ENCODE measurements around the gene TMX3. TPM values are rescaled to one million over a fixed set of nuclear protein-coding genes. Genes with fewer than 3 reads are reported as not detected.

The TMX3 gene
- total RNA-seq (2021; ENCODE audit: unreplicated experiment), result 37.4 TPM
- 16.7 TPM for polyA plus RNA-seq (2012; ENCODE audit: insufficient read length)
- percentile 78 among the genes with signal in this experiment for Bru-seq, nascent RNA
- percentile 80 among the genes with signal in this experiment for BruChase-seq, experiment 1, labeled RNA remaining after a 2-hour chase
- BruChase-seq, experiment 2, labeled RNA remaining after a 6-hour chase, result percentile 85 among the genes with signal in this experiment
- long read RNA-seq, full-length matches to known transcripts, result 138 of 181 reads
- long read RNA-seq, partial matches to known transcripts, result 7 of 181 reads
- long read RNA-seq, other reads (novel, unspliced or antisense), result 36 of 181 reads

- Histone ChIP-seq H3K9me3 (ENCODE audit: control insufficient read depth, insufficient read depth, low read depth, low read length) (no peaks in the 10 kb centered on the region), H3K27me3 (ENCODE audit: control insufficient read depth, insufficient read depth, low read length) (no peaks in the 10 kb centered on the region), H3K36me3 (ENCODE audit: control insufficient read depth, insufficient read depth, low read length) (peaks cover 8% of the 10 kb centered on the region), H3K4me1 (ENCODE audit: control insufficient read depth, insufficient read depth, low read length) (peaks cover 9% of the 10 kb centered on the region; the same call in 1 of the 2 replicates), H3K4me3 (ENCODE audit: low read depth in 2 of 2, low read length in 2 of 2) (peak within 1 kb of the TSS; percentile 87), H3K27ac (ENCODE audit: low read length) (peak within 1 kb of the TSS; percentile 83)
- ATAC-seq, result peak; percentile 100
- TF ChIP-seq CTCF (IDR thresholded peaks at IDR 0.05), result no peak
- TF ChIP-seq POLR2AphosphoS5 (IDR thresholded peaks at IDR 0.05; ENCODE audit: low read depth, low read length), result peak; percentile 55; the same call in 1 of the 2 replicates
- intact Hi-C loops (cut with micrococcal nuclease; ENCODE audit: unreplicated experiment) (no loop called here), in situ Hi-C loops (cut with HindIII; ENCODE audit: low pct_unique_long_range_greater_than_20kb, low sequenced_read_pairs) (no loop called here)
- ChIA-PET CTCF (interaction anchor here (0.7 kb wide), 1 partner anchor 21 kb away, joined by 3 read pairs; no protein-coding TSS in a partner anchor), POLR2A (interaction anchor here (0.5 kb wide), 1 partner anchor 317 kb away, joined by 8 read pairs; no protein-coding TSS in a partner anchor)
- no TSS peak for BruUV-seq (replicated peaks)
- DNase-seq (ENCODE audit: low read depth, low spot score), result peak; percentile 65
These were observed at the start of gene TMX3 for GRCh38 chr18:68714712-68715496. Gene TMX3, minus strand, starts transcription at chr18:68715108. Its CDS starts 127 bp downstream, at chr18:68714981.

GRCh38 chr18:68764016-68764415 is 49.1 kb upstream of the TMX3 start:
- BruUV-seq (replicated peaks), result no TSS peak
- Histone ChIP-seq H3K27me3 (ENCODE audit: control insufficient read depth, insufficient read depth, low read length) (no peaks in the 10 kb centered on the region), H3K9me3 (ENCODE audit: control insufficient read depth, insufficient read depth, low read depth, low read length) (no peaks in the 10 kb centered on the region), H3K4me1 (ENCODE audit: control insufficient read depth, insufficient read depth, low read length) (no peaks in the 10 kb centered on the region), H3K4me3 (ENCODE audit: low read depth in 2 of 2, low read length in 2 of 2) (no peak overlapping the region), H3K36me3 (ENCODE audit: control insufficient read depth, insufficient read depth, low read length) (no peaks in the 10 kb centered on the region), H3K27ac (ENCODE audit: low read length) (no peak overlapping the region)
- DNase-seq (ENCODE audit: low read depth, low spot score) (no peak), ATAC-seq (no peak)
- intact Hi-C loops (cut with micrococcal nuclease; ENCODE audit: unreplicated experiment) (no loop called here), in situ Hi-C loops (cut with HindIII; ENCODE audit: low pct_unique_long_range_greater_than_20kb, low sequenced_read_pairs) (no loop called here)
- ChIA-PET POLR2A (no interaction called here), CTCF (no interaction called here)
- no peak for TF ChIP-seq POLR2AphosphoS5 (IDR thresholded peaks at IDR 0.05; ENCODE audit: low read depth, low read length)
- TF ChIP-seq TCF7L2 (IDR thresholded peaks at IDR 0.05; ENCODE audit: low read depth, low read length), result no peak
- TF ChIP-seq CTCF (IDR thresholded peaks at IDR 0.05), result no peak
- TF ChIP-seq SIN3A (IDR thresholded peaks at IDR 0.05; ENCODE audit: borderline replicate concordance, insufficient read depth, low read depth, low read length), result no peak
- TF ChIP-seq REST (IDR thresholded peaks at IDR 0.05; ENCODE audit: insufficient read depth in 1 of 2, low read depth in 2 of 2, low read length in 1 of 2), result no peak

Data from Panc1 (cell line).